HG03025 (cell line): Measurements from ENCODE around the gene TFCP2L1.

Experiments used
- ATAC-seq: cut with Tn5 transposase; IDR thresholded peaks from one replicate; pipeline ENCODE4 v1.9.1; 2021; ENCODE audit warnings: mild to moderate bottlenecking, moderate library complexity; ENCODE audit not compliant: unreplicated experiment, low FRiP score

TFCP2L1 gene

GRCh38 chr2:121201796-121202195 is 83.2 kb downstream of the TFCP2L1 start:
- ATAC-seq: no peak

DNA sequence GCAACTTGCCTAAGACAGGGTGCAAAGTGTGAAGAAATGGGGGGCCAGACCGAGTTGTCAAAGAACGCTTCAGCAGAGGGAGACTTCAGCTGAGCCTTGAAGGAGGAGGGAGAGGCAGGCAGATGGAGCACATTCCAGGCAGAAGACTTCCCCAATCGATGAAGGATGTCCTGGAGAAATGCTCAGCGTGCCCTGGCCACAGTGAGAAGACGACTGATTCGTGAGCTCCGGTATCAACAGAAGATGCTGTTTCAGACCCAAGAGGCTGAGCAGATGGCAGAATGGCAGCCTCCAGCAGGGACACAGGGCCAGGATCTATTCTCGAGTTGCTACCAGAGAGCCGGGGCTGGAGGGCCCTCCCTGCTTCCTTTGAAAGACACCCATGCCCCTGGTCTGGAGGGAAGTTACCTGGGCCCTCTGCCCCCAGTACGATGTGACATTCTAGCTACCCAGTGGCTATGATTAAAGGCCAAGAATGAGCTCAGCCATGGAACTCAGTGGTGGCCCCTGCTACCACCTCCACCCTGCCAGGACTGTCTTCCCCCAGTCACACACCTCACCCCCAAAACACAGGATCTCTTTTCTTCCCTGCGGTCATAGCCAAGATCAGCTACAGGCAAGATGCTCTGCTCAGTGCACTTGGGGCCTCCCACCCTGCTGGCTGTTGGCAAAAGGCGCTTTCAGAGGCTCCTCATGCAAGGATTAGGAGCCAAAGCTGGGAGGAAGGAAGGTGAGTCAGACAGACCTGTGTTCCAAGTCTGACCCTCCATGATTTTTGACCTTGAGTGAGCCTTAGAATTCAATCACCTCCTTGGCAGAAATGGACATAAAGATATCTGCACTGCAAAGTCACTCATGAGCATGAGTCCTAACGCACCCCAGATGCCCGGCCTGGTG is 84.3 kb downstream of the TFCP2L1 start:
- no peak for ATAC-seq

DNA sequence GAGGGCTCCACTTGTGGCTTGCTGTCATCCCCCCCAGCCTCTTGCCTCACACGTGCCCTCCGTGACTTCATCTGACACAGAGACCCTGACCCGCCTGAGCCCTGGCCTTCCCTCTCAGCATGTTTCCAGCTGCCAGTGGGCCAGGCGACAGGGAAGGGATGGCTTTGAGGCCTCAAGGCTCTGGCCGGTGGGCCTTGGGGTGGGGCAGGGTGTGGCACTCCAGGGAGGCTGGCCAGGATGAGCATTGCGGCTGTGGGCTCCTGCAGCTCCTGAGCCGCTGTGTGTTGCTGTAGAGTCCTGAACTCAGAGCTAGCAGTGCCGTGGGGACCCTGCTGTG is 85.0 kb downstream of the TFCP2L1 start:
- ATAC-seq: no peak

- no peak for ATAC-seq
Measured at GRCh38 chr2:121199281-121200010, 85.6 kb downstream of the TFCP2L1 start.

GRCh38 chr2:121197369-121198091 is 87.5 kb downstream of the TFCP2L1 start:
- no peak for ATAC-seq

- ATAC-seq: no peak
Measured at GRCh38 chr2:121196849-121197155, 88.2 kb downstream of the TFCP2L1 start.

DNA sequence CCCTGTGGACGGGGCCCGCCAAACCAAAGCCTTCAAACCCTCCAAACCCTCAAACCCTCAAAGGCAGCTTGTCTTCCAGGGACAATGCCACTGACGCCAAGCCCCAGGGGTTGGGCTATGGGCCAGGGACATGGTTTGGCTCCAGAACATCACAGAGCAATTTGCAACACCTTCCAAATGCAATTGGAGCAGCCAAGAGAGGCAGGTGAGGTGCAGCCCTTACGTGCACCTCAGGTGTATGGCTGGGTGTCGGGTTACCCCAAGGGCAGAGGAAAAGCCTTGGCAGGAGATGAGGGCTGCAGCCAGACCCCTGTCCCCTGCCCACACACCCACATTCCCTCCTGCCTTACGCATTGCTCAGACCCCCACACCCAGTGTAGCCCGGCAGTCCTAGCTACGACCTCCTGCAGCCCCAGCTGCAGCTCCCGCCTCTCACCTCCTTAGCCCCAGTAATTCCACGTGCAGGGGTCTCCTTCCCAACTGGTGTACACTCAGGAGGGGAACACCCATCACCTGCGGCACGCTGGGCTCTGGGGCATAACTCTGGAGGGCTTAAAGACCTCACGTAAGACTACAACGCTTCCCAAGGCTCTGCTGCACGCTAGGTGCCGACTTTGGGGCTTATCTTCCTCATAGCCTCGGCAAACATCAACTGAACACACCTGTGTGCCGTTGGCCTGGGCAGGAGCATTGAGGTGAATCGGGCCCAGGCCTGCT is 88.7 kb downstream of the TFCP2L1 start:
- no peak for ATAC-seq

- no peak for ATAC-seq
Measured at GRCh38 chr2:121195036-121195435, 90.0 kb downstream of the TFCP2L1 start.

DNA sequence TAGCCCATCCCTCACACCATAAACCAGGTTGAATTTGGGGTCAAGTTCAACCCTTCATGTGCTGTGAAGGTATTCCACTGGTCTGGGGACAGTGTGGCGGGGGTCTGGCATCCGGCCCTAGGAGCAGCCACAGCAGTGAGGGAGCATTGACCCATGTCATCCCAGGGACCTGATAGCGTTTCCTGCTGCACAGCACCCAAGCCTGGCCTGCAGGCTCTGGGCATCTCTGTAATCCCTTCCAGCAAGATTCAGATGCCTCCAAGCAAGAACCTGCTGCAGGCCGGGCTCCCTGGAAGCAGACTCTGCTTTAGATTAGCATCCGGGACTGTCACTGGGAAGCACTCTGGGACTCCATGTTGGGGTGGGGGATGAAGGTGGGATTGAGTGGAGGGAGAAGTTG is 90.4 kb downstream of the TFCP2L1 start:
- no peak for ATAC-seq

DNA sequence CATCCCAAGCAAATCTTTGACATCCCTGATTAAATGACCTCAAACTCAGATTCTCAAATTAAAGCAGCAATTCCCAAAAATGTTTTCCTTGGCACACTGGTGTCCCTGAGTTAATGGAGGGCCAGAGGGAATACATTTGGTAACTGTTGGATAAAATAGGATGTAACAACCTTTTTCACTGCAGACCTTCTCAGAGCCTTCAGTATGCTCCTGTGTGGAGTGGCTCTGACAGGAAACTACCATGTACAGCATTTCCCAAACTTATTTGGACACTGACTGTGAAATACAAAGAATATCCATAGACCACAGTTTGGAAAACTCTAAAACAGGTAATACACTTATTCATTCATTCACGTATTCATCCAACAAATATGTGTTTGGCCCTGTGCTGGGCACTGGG is 91.8 kb downstream of the TFCP2L1 start:
- no peak for ATAC-seq

GRCh38 chr2:121192576-121192975 is 92.4 kb downstream of the TFCP2L1 start:
- no peak for ATAC-seq

DNA sequence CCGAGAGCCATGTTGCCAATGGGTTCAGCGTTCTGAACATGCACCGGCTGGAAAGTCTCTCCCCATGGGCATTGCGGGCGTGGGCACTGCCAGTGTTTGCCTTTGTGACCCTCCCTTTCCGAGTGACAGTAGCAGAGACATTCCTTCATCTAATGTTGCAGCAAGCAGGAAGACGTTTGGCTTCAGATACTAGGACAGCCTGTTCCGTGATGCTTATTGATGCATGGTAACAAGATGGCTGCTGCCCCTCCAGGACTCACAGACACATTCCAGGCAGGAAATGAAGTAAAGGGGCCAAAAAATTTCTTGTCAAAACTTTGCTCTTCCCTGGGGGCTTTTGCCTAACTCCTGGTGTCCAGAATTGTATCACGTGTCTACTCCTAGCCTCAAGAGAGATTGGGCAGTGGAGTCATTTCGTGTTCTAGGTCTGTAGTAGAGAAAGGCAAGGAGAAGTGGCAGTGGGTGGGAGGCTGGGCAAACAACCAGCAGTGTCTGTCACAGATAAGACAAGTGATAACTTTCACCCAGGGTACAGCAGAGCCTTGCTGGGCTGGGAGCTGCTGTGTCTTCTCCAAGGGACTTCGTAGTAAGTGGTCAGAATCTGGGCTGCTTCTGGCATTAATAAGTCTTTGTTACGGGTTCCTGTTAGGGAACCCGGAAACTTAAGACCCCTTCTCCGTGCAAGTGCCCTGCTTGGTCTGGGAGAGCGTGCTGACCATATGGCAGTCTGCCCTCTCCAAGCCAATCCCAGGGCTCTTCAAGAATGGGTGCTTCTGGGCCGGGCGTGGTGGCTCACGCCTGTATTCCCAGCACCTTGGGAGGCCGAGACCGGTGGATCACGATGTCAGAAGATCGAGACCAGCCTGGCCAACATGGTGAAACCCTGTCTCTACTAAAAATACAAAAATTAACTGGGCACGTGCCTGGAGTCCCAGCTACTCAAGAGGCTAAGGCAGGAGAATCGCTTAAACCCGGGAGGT is 93.5 kb downstream of the TFCP2L1 start:
- no peak for ATAC-seq

GRCh38 chr2:121189661-121190381 is 95.2 kb downstream of the TFCP2L1 start:
- ATAC-seq: no peak

DNA sequence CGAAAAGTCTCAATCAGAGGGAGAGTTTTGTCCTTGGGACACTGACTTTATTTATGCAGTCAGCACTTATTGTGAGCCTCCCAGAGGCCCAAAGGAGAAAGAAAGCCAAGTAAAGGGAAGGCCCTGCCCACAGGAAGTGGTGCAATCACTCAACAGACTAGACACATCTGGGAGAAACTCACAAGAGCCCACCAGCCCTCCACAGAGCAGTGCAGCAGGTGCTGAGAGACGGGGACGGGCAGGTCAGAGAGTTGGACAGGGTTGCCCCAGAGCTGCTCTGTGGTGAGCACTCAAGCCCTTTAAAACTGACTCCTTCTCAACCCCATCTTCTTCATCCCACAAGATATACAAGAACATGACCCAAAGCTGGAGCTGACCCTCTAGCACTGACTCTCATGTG is 96.0 kb downstream of the TFCP2L1 start:
- ATAC-seq: no peak

- ATAC-seq: no peak
Measured at GRCh38 chr2:121187982-121188411, 97.0 kb downstream of the TFCP2L1 start.

GRCh38 chr2:121187351-121187981 is 97.5 kb downstream of the TFCP2L1 start:
- no peak for ATAC-seq

GRCh38 chr2:121186261-121186660 is 98.7 kb downstream of the TFCP2L1 start:
- ATAC-seq: no peak

- no peak for ATAC-seq
Measured at GRCh38 chr2:121185571-121186074, 99.4 kb downstream of the TFCP2L1 start.
